T-helper 9 cell (primary cell): ENCODE results near the gene SCARF2.
"Not testable (repeated sequence)": the region's sequence is repeated elsewhere in the genome, so short reads cannot be mapped to it uniquely, and the experiment has no call there.

Experiments used
- DNase-seq: peaks from one replicate; pipeline ENCODE4 v3.0.0-alpha.2; 2020
- total RNA-seq, 2 donors: gene quantifications; one replicate each; lab custom pipeline; 2026; lab: John Stamatoyannopoulos, UW

SCARF2 gene
- total RNA-seq = 1.5 to 3.9 reads per million in 2 donors

- no peak for DNase-seq
Observed at GRCh38 chr22:20437613-20438426, at the start of gene SCARF2. TSS of gene SCARF2 (minus strand) at chr22:20437825. CDS start at chr22:20437754, 71 bp downstream.

GRCh38 chr22:20486229-20486628, 48.6 kb upstream of the SCARF2 start:
- no peak for DNase-seq

- DNase-seq = no peak
Observed at GRCh38 chr22:20484948-20485683, 47.5 kb upstream of the SCARF2 start.

GRCh38 chr22:20483771-20484170, 46.1 kb upstream of the SCARF2 start:
- no peak for DNase-seq

- not testable (repeated sequence) for DNase-seq
Observed at GRCh38 chr22:20483143-20483506, 45.5 kb upstream of the SCARF2 start.

- no peak for DNase-seq
Observed at GRCh38 chr22:20479612-20480196, 42.1 kb upstream of the SCARF2 start.

- not testable (repeated sequence) for DNase-seq
Observed at GRCh38 chr22:20478059-20478458, 40.4 kb upstream of the SCARF2 start.

GRCh38 chr22:20475569-20475968, 37.9 kb upstream of the SCARF2 start:
- DNase-seq = not testable (repeated sequence)

- no peak for DNase-seq
Observed at GRCh38 chr22:20475115-20475436, 37.5 kb upstream of the SCARF2 start.

GRCh38 chr22:20472629-20473442, 35.2 kb upstream of the SCARF2 start:
- no peak for DNase-seq

- DNase-seq = no peak
Observed at GRCh38 chr22:20471126-20471833, 33.7 kb upstream of the SCARF2 start.

GRCh38 chr22:20470525-20470924, 32.9 kb upstream of the SCARF2 start:
- not testable (repeated sequence) for DNase-seq

GRCh38 chr22:20469110-20469868, 31.7 kb upstream of the SCARF2 start:
- no peak for DNase-seq

- no peak for DNase-seq
Observed at GRCh38 chr22:20466659-20467379, 29.2 kb upstream of the SCARF2 start.

- DNase-seq = no peak
Observed at GRCh38 chr22:20465759-20466077, 28.1 kb upstream of the SCARF2 start.

GRCh38 chr22:20464912-20465758, 27.5 kb upstream of the SCARF2 start:
- DNase-seq = no peak

GRCh38 chr22:20464096-20464614, 26.5 kb upstream of the SCARF2 start:
- DNase-seq = peak; percentile 30

- no peak for DNase-seq
Observed at GRCh38 chr22:20463324-20464095, 25.9 kb upstream of the SCARF2 start.

- DNase-seq = no peak
Observed at GRCh38 chr22:20459862-20460261, 22.2 kb upstream of the SCARF2 start.
